H1 (cell line): ENCODE data around the gene HOXB9. TPM values are rescaled to one million over a fixed set of nuclear protein-coding genes. Genes with fewer than 3 reads are reported as not detected.
A peak's percentile ranks its signal among the peaks of the same experiment; 100 is the strongest.

ENCODE experiments used
- CTCF ChIA-PET: fragments of 300-600 bp; sonication (Branson Sonifier 250); formaldehyde crosslinking; loops from one replicate; lab custom pipeline; 2021; ENCODE audit not compliant: partially characterized antibody; lab: Charles Lee
- POLR2A ChIA-PET: fragments of 300-600 bp; sonication (Branson Sonifier 250); formaldehyde crosslinking; loops from one replicate; lab custom pipeline; 2021; ENCODE audit warnings: inconsistent platforms; ENCODE audit not compliant: partially characterized antibody; lab: Charles Lee
- DNase-seq, 2 experiments: peaks; one replicate each; pipeline versions ENCODE4 v3.0.0 to v3.0.0-alpha.2; 2010 to 2022; ENCODE audit warnings: low spot score in 2 of 2, low read depth in 1 of 2, mixed read lengths in 1 of 2
- FAIRE-seq: peaks from 2 replicates; lab custom pipeline; 2011; peaks lifted over from hg19 to GRCh38; lab: Jason Lieb, UNC
- H2AFZ ChIP-seq: 2 replicates; pipeline ENCODE4 v1.8.1; 2012; ENCODE audit warnings: low read length, inconsistent platforms
- H2AK5ac ChIP-seq: 2 replicates; pipeline ENCODE4 v1.6.1; 2013; ENCODE audit warnings: low read depth, low read length
- H2BK120ac ChIP-seq: replicated peaks from 2 replicates; pipeline ENCODE3; 2013; ENCODE audit warnings: low read depth, low read length, inconsistent platforms
- H2BK12ac ChIP-seq: 2 replicates; pipeline ENCODE4 v1.6.1; 2013; ENCODE audit warnings: low read depth, low read length
- H2BK15ac ChIP-seq: 2 replicates; pipeline ENCODE4 v1.6.1; 2013; ENCODE audit warnings: low read length
- H2BK20ac ChIP-seq: 2 replicates; pipeline ENCODE4 v1.6.1; 2013; ENCODE audit warnings: low read length
- H2BK5ac ChIP-seq: 2 replicates; pipeline ENCODE4 v1.6.1; 2013; ENCODE audit warnings: low read depth, low read length
- H3K14ac ChIP-seq: 2 replicates; pipeline ENCODE4 v1.6.1; 2013; ENCODE audit warnings: inconsistent platforms; ENCODE audit not compliant: insufficient read length
- H3K18ac ChIP-seq: 2 replicates; pipeline ENCODE4 v1.6.1; 2013; ENCODE audit warnings: low read length; ENCODE audit errors: extremely low read depth
- H3K23ac ChIP-seq: 2 replicates; pipeline ENCODE4 v1.6.1; 2013; ENCODE audit warnings: inconsistent platforms; ENCODE audit not compliant: insufficient read length
- H3K23me2 ChIP-seq: 2 replicates; pipeline ENCODE4 v1.6.1; 2013; ENCODE audit warnings: low read depth, low read length
- H3K27ac ChIP-seq: 2 replicates; pipeline ENCODE4 v1.6.1; 2011; ENCODE audit warnings: low read depth, low read length, inconsistent platforms
- H3K27me3 ChIP-seq, 4 experiments: replicated peaks in 1 of 4; 1 replicate in 1 of 4; 2 replicates in 3 of 4; pipeline versions ENCODE4 v1.6.1 to v1.8.1; 2011 to 2013; ENCODE audit warnings: low read length in 3 of 4, mild to moderate bottlenecking in 3 of 4, inconsistent platforms in 2 of 4, mixed read lengths in 2 of 4, moderate library complexity in 1 of 4; ENCODE audit not compliant: control insufficient read depth in 3 of 4, insufficient read depth in 3 of 4; ENCODE audit errors: extremely low read depth in 1 of 4
- H3K36me3 ChIP-seq, 4 experiments: 2 replicates each; pipeline versions ENCODE4 v1.6.1 to v1.8.1; 2011 to 2013; ENCODE audit warnings: mild to moderate bottlenecking in 4 of 4, low read length in 3 of 4, moderate library complexity in 2 of 4, control low read depth in 1 of 4, inconsistent platforms in 1 of 4; ENCODE audit not compliant: insufficient read depth in 4 of 4, control insufficient read depth in 2 of 4
- H3K4ac ChIP-seq: replicated peaks from 2 replicates; pipeline ENCODE3; 2013; ENCODE audit warnings: low read length, low read depth, mixed read lengths, inconsistent platforms; ENCODE audit not compliant: insufficient read length
- H3K4me1 ChIP-seq, 4 experiments: replicated peaks in 1 of 4; 1 replicate in 1 of 4; 2 replicates in 3 of 4; pipeline versions ENCODE4 v1.6.1 to v1.8.1; 2011 to 2013; ENCODE audit warnings: low read length in 3 of 4, inconsistent platforms in 2 of 4, mixed read lengths in 1 of 4; ENCODE audit not compliant: insufficient read depth in 4 of 4, control insufficient read depth in 3 of 4
- H3K4me2 ChIP-seq, 2 experiments: 2 replicates each; pipeline versions ENCODE4 v1.6.1 to v1.8.1; 2011 to 2013; ENCODE audit warnings: low read depth in 2 of 2, low read length in 2 of 2, control low read depth in 1 of 2, inconsistent platforms in 1 of 2, mild to moderate bottlenecking in 1 of 2; ENCODE audit not compliant: insufficient read depth in 1 of 2
- H3K4me3 ChIP-seq, 4 experiments: fragments of 200-600, 300-600 bp in 1 of 4; sonication (generic), shearing (Covaris generic), sonication (Bioruptor Twin) in 1 of 4; 2 replicates each; pipeline versions ENCODE4 v1.5.1 to v1.8.1; 2011 to 2016; ENCODE audit warnings: low read length in 4 of 4, low read depth in 3 of 4, control low read depth in 2 of 4, inconsistent platforms in 2 of 4, mild to moderate bottlenecking in 2 of 4, mixed read lengths in 1 of 4, moderate library complexity in 1 of 4; ENCODE audit not compliant: insufficient read depth in 2 of 4; ENCODE audit errors: extremely low read depth in 1 of 4
- H3K56ac ChIP-seq: replicated peaks from 2 replicates; pipeline ENCODE3; 2013; ENCODE audit warnings: low read depth, mild to moderate bottlenecking, mixed read lengths, low read length, inconsistent platforms; ENCODE audit not compliant: insufficient read length
- H3K79me1 ChIP-seq: 2 replicates; pipeline ENCODE4 v1.6.1; 2013; ENCODE audit warnings: low read depth, low read length, control low read depth
- H3K79me2 ChIP-seq, 2 experiments: 2 replicates each; pipeline versions ENCODE4 v1.6.1 to v1.8.1; 2012 to 2013; ENCODE audit warnings: low read length in 2 of 2, mild to moderate bottlenecking in 2 of 2, inconsistent platforms in 1 of 2; ENCODE audit not compliant: insufficient read depth in 2 of 2, control insufficient read depth in 1 of 2
- H3K9ac ChIP-seq, 4 experiments: replicated peaks in 1 of 4; 1 replicate in 1 of 4; 2 replicates in 3 of 4; pipeline versions ENCODE4 v1.6.1 to v1.8.1; 2011 to 2013; ENCODE audit warnings: low read depth in 3 of 4, low read length in 3 of 4, control low read depth in 2 of 4, mild to moderate bottlenecking in 2 of 4, moderate library complexity in 2 of 4, inconsistent platforms in 1 of 4; ENCODE audit errors: extremely low read depth in 1 of 4
- H3K9me3 ChIP-seq, 2 experiments: 2 replicates each; pipeline versions ENCODE4 v1.6.1 to v1.8.1; 2012 to 2013; ENCODE audit warnings: mild to moderate bottlenecking in 2 of 2, moderate library complexity in 2 of 2, control low read depth in 1 of 2, inconsistent platforms in 1 of 2, low read depth in 1 of 2, low read length in 1 of 2, mixed read lengths in 1 of 2; ENCODE audit not compliant: insufficient read depth in 2 of 2
- H4K20me1 ChIP-seq, 2 experiments: replicated peaks in 1 of 2; 2 replicates each; pipeline versions ENCODE3 to v1.8.1; 2011 to 2013; ENCODE audit warnings: inconsistent platforms in 2 of 2, low read length in 2 of 2, mild to moderate bottlenecking in 1 of 2; ENCODE audit not compliant: insufficient read depth in 2 of 2, control insufficient read depth in 1 of 2
- H4K5ac ChIP-seq: 2 replicates; pipeline ENCODE4 v1.6.1; 2013; ENCODE audit warnings: low read length, low read depth, mixed read lengths, inconsistent platforms; ENCODE audit not compliant: insufficient read length
- H4K8ac ChIP-seq: 2 replicates; pipeline ENCODE4 v1.8.0; 2013; ENCODE audit warnings: mild to moderate bottlenecking, moderate library complexity, low read length, inconsistent platforms; ENCODE audit not compliant: insufficient read depth; ENCODE audit errors: extremely low read depth
- H4K91ac ChIP-seq: replicated peaks from 2 replicates; pipeline ENCODE3; 2013; ENCODE audit warnings: low read length, mixed read lengths, inconsistent platforms; ENCODE audit not compliant: insufficient read length
- CBX8 ChIP-seq: fragments of 300-800, 300-1000 bp; sonication (generic); IDR thresholded peaks from 2 replicates; pipeline ENCODE4 v1.7.1; 2016; ENCODE audit warnings: low read depth, low read length, borderline replicate concordance
- CREB1 ChIP-seq: IDR thresholded peaks from 2 replicates; pipeline ENCODE4 v1.6.1; 2012; ENCODE audit warnings: inconsistent platforms
- EGR1 ChIP-seq: IDR thresholded peaks from 2 replicates; pipeline ENCODE4 v1.6.1; 2011; ENCODE audit warnings: low read depth, low read length, borderline replicate concordance
- EP300 ChIP-seq, 2 experiments: IDR thresholded peaks; 1 replicate in 1 of 2; 2 replicates in 1 of 2; pipeline ENCODE4 v1.6.1; 2011 to 2012; ENCODE audit warnings: low read depth in 2 of 2, low read length in 2 of 2, mild to moderate bottlenecking in 2 of 2, borderline replicate concordance in 1 of 2, inconsistent platforms in 1 of 2, moderate library complexity in 1 of 2
- POU5F1 ChIP-seq: IDR thresholded peaks from 2 replicates; pipeline ENCODE4 v1.6.1; 2011; ENCODE audit warnings: low read depth, mild to moderate bottlenecking, low read length, moderate library complexity
- RAD21 ChIP-seq, 2 experiments: IDR thresholded peaks in 1 of 2; conservative IDR thresholded peaks in 1 of 2; 2 replicates each; pipeline ENCODE4 v1.6.1; 2011; ENCODE audit warnings: low read depth in 2 of 2, low read length in 2 of 2, improper control_type of control experiment in 1 of 2, inconsistent platforms in 1 of 2, mild to moderate bottlenecking in 1 of 2, moderate library complexity in 1 of 2
- RBBP5 ChIP-seq: IDR thresholded peaks from 2 replicates; pipeline ENCODE4 v1.7.1; 2012; ENCODE audit warnings: low read depth, mild to moderate bottlenecking, inconsistent platforms, low read length, moderate library complexity, borderline replicate concordance
- SP2 ChIP-seq: IDR thresholded peaks from 2 replicates; pipeline ENCODE4 v1.6.1; 2012; ENCODE audit warnings: mild to moderate bottlenecking, low read length, inconsistent platforms
- SP4 ChIP-seq: IDR thresholded peaks from 2 replicates; pipeline ENCODE4 v1.6.1; 2012; ENCODE audit warnings: low read length, inconsistent platforms
- SRF ChIP-seq: IDR thresholded peaks from 2 replicates; pipeline ENCODE4 v1.6.1; 2011; ENCODE audit warnings: mild to moderate bottlenecking, low read depth, low read length, moderate library complexity
- SUZ12 ChIP-seq: fragments of 200-600 bp; sonication (generic); IDR thresholded peaks from 2 replicates; pipeline ENCODE4 v1.6.1; 2012; ENCODE audit warnings: mild to moderate bottlenecking, inconsistent platforms, low read length, moderate library complexity, mixed read lengths
- TAF1 ChIP-seq: IDR thresholded peaks from 2 replicates; pipeline ENCODE4 v1.6.1; 2011; ENCODE audit warnings: mild to moderate bottlenecking, low read depth, low read length
- WGBS, 2 experiments: shearing (Covaris generic) in 1 of 2; methylation state at CpG; one replicate each; pipeline versions ENCODE4 v1.1.6 to v1.1.7; 2013 to 2015; ENCODE audit warnings: low lambda C conversion rate in 2 of 2, mixed read lengths in 2 of 2, inconsistent platforms in 1 of 2, low coverage in 1 of 2, missing lambda C conversion rate in 1 of 2; ENCODE audit not compliant: insufficient replicate concordance in 2 of 2, insufficient coverage in 1 of 2, insufficient read length in 1 of 2; ENCODE audit errors: extremely low coverage in 1 of 2, missing lambda C conversion rate in 1 of 2; 5-methylcytosine and 5-hydroxymethylcytosine counted together
- polyA plus RNA-seq, 7 experiments: library from polyadenylated mRNA; depleted of rRNA in 3 of 7; stranded (reverse) in 5 of 7; unstranded in 2 of 7; fragments of >200 nt in 5 of 7; fragments of 200-250 nt in 2 of 7; gene quantifications; 1 replicate in 5 of 7; 2 replicates in 1 of 7; 4 replicates in 1 of 7; pipeline versions ENCODE4 v1.2.1 to v1.2.3, GENCODE V29; 2011 to 2013; ENCODE audit warnings: missing spikeins in 2 of 7, mixed read lengths in 2 of 7
- total RNA-seq: library from RNA; stranded (reverse); fragmentation: NEBNext Ultra II Directional; extraction: Animal tissue kit (Norgen Biotek cat#: 25700); gene quantifications from 2 replicates; pipeline ENCODE4 v1.2.1, GENCODE V29; 2021

HOXB9 gene
- total and polyA plus RNA-seq, 2 of the 8 experiments (the other 6 are each of a cell fraction or from before 2014, with no cell fraction given), result not detected

GRCh38 chr17:48594538-48595277 lies 31.4 kb downstream of the HOXB9 start:
- Histone ChIP-seq H2AK5ac (0 out of 2 replicates have a peak overlapping the region, but pooled peaks have one; percentile 19), H2BK15ac (no peak overlapping the region), H4K8ac (no peak overlapping the region), H3K79me1 (no peaks in the 10 kb centered on the region), H3K4me1 (peaks cover 0 to 12% (median 4%) of the 10 kb centered on the region in 4 experiments; a peak in 5 of 7 replicates), H4K20me1 (peaks cover 40 to 51% of the 10 kb centered on the region in 2 experiments), H3K4ac (no peak overlapping the region), H3K23me2 (no peaks in the 10 kb centered on the region; the same call in 1 of the 2 replicates), H4K91ac (no peak overlapping the region), H2BK5ac (no peak overlapping the region), H3K9ac (no peak overlapping the region), H3K23ac (no peak overlapping the region), H3K4me3 (no peak overlapping the region), H2AFZ (no peak overlapping the region), H2BK12ac (peak overlapping the region; percentile 27; the same call in 1 of the 2 replicates), H3K27me3 (peaks cover 96 to 100% (median 99%) of the 10 kb centered on the region in 4 experiments), H4K5ac (no peak overlapping the region), H3K9me3 (no peaks in the 10 kb centered on the region; a peak in 1 of 4 replicates), H3K56ac (no peak overlapping the region), H3K14ac (no peak overlapping the region), H2BK120ac (no peak overlapping the region), H3K36me3 (no peaks in the 10 kb centered on the region; a peak in 1 of 8 replicates), H3K27ac (no peak overlapping the region), H3K79me2 (no peaks in the 10 kb centered on the region), H3K4me2 (peak overlapping the region in 1 of 2 experiments; percentile 45; a peak in 2 of 4 replicates), H2BK20ac (no peak overlapping the region), H3K18ac (no peak overlapping the region; the same call in 1 of the 2 replicates)
- DNase-seq, result no peak
- ChIA-PET CTCF (interaction anchor here (0.6 to 7.0 kb wide), 19 partner anchors 16 to 747 kb away, joined by 3 to 53 read pairs (median 4); no protein-coding TSS in a partner anchor), POLR2A (no interaction called here)
- no peak for FAIRE-seq
- 19% methylated on average over 25 of the region's 25 CpGs; no CpG with 5 or more reads in 1 of the 2 experiments for WGBS, 2 experiments
- TF ChIP-seq SUZ12, result peak; percentile 95
- no peak for TF ChIP-seq SP2
- TF ChIP-seq POU5F1, result no peak
- no peak for TF ChIP-seq TAF1
- peak; percentile 90; the same call in 1 of the 2 replicates for TF ChIP-seq CBX8
- no peak for TF ChIP-seq SP4
- no peak for TF ChIP-seq EGR1
- no peak for TF ChIP-seq EP300 (IDR thresholded peaks at IDR 0.05; ENCODE audit: borderline replicate concordance in 1 of 2, low read depth in 2 of 2, low read length in 2 of 2)
- TF ChIP-seq CREB1, result no peak
- no peak for TF ChIP-seq RBBP5
- no peak for TF ChIP-seq SRF
- no peak for TF ChIP-seq RAD21 (IDR thresholded peaks at IDR 0.05 in 1 of 2, conservative IDR thresholded peaks at IDR 0.05 in 1 of 2; ENCODE audit: low read depth in 2 of 2, low read length in 2 of 2)
